Measurements from ENCODE around the gene AMN.

AMN gene

GRCh38 chr14:102969060-102969791 lies 46.8 kb downstream of the AMN start:
- DNase-seq (ENCODE audit: low read depth) = no peak
- no peak overlapping the region for H3K4me3 ChIP-seq (ENCODE audit: low read depth, low read length)
- TF ChIP-seq MYC (IDR thresholded peaks at IDR 0.05; ENCODE audit: low read depth, low read length) = no peak
- TF ChIP-seq CTCF (IDR thresholded peaks at IDR 0.05; ENCODE audit: low read depth, low read length) = no peak
- no peak for TF ChIP-seq MAX (IDR thresholded peaks at IDR 0.05; ENCODE audit: low read depth, low read length)
- TF ChIP-seq POLR2A (IDR thresholded peaks at IDR 0.05; ENCODE audit: extremely low read depth, insufficient read length) = no peak

GRCh38 chr14:102969901-102970300 lies 47.4 kb downstream of the AMN start:
- no peak for DNase-seq (ENCODE audit: low read depth)
- no peak overlapping the region for H3K4me3 ChIP-seq (ENCODE audit: low read depth, low read length)
- TF ChIP-seq CTCF (IDR thresholded peaks at IDR 0.05; ENCODE audit: low read depth, low read length) = no peak
- TF ChIP-seq POLR2A (IDR thresholded peaks at IDR 0.05; ENCODE audit: extremely low read depth, insufficient read length) = no peak
- TF ChIP-seq MAX (IDR thresholded peaks at IDR 0.05; ENCODE audit: low read depth, low read length) = no peak
- TF ChIP-seq MYC (IDR thresholded peaks at IDR 0.05; ENCODE audit: low read depth, low read length) = no peak

- H3K4me3 ChIP-seq (ENCODE audit: low read depth, low read length) = no peak overlapping the region
- no peak for DNase-seq (ENCODE audit: low read depth)
- TF ChIP-seq CTCF (IDR thresholded peaks at IDR 0.05; ENCODE audit: low read depth, low read length) (no peak), POLR2A (IDR thresholded peaks at IDR 0.05; ENCODE audit: extremely low read depth, insufficient read length) (no peak), MYC (IDR thresholded peaks at IDR 0.05; ENCODE audit: low read depth, low read length) (no peak), MAX (IDR thresholded peaks at IDR 0.05; ENCODE audit: low read depth, low read length) (no peak)
Measured at GRCh38 chr14:102970496-102970895, 48.0 kb downstream of the AMN start.

- no peak overlapping the region for H3K4me3 ChIP-seq (ENCODE audit: low read depth, low read length)
- TF ChIP-seq MAX (IDR thresholded peaks at IDR 0.05; ENCODE audit: low read depth, low read length) (no peak), CTCF (IDR thresholded peaks at IDR 0.05; ENCODE audit: low read depth, low read length) (no peak), MYC (IDR thresholded peaks at IDR 0.05; ENCODE audit: low read depth, low read length) (no peak), POLR2A (IDR thresholded peaks at IDR 0.05; ENCODE audit: extremely low read depth, insufficient read length) (no peak)
- no peak for DNase-seq (ENCODE audit: low read depth)
Measured at GRCh38 chr14:102971314-102971713, 48.9 kb downstream of the AMN start.

GRCh38 chr14:102971836-102972606 lies 49.6 kb downstream of the AMN start:
- no peak for TF ChIP-seq POLR2A (IDR thresholded peaks at IDR 0.05; ENCODE audit: extremely low read depth, insufficient read length)
- TF ChIP-seq MYC (IDR thresholded peaks at IDR 0.05; ENCODE audit: low read depth, low read length) = no peak
- TF ChIP-seq MAX (IDR thresholded peaks at IDR 0.05; ENCODE audit: low read depth, low read length) = no peak
- TF ChIP-seq CTCF (IDR thresholded peaks at IDR 0.05; ENCODE audit: low read depth, low read length) = no peak
- DNase-seq (ENCODE audit: low read depth) = no peak
- no peak overlapping the region for H3K4me3 ChIP-seq (ENCODE audit: low read depth, low read length)
